NB4 (cell line): ENCODE measurements around the gene SERINC2.

Source experiments
- POLR2A ChIP-seq: IDR thresholded peaks from 2 replicates; pipeline ENCODE4 v1.6.1; 2011; ENCODE audit warnings: mild to moderate bottlenecking; ENCODE audit not compliant: insufficient read length; ENCODE audit errors: extremely low read depth
- TF ChIP-seq, protein P1 (sequence below): IDR thresholded peaks from one replicate; pipeline ENCODE4 v1.5.1; 2012; ENCODE audit warnings: low read depth, low read length

DNA sequence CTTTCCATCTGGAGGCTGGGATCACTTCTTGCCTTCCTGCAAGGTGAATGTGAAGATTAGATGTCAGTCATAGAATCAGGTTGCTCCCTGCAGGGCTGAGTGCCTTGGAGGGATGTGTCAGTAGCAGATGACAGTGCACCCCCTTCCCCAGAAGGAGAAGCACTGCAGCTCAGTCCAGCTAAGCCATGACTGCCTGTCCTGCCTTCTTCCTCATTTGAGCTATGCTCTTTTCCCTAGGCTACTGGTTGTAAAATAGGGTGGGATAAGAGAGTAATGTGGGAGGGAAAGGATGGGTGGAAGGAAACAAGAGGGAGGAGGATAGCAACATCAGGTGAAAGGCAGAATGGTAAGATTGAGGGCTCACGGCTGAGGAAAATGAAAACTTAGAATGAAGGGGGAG is 29.0 kb upstream of the SERINC2 start:
- TF ChIP-seq, protein P1, sequence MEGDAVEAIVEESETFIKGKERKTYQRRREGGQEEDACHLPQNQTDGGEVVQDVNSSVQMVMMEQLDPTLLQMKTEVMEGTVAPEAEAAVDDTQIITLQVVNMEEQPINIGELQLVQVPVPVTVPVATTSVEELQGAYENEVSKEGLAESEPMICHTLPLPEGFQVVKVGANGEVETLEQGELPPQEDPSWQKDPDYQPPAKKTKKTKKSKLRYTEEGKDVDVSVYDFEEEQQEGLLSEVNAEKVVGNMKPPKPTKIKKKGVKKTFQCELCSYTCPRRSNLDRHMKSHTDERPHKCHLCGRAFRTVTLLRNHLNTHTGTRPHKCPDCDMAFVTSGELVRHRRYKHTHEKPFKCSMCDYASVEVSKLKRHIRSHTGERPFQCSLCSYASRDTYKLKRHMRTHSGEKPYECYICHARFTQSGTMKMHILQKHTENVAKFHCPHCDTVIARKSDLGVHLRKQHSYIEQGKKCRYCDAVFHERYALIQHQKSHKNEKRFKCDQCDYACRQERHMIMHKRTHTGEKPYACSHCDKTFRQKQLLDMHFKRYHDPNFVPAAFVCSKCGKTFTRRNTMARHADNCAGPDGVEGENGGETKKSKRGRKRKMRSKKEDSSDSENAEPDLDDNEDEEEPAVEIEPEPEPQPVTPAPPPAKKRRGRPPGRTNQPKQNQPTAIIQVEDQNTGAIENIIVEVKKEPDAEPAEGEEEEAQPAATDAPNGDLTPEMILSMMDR, result no peak
- TF ChIP-seq POLR2A, result no peak
